ENCODE results near the gene CCDC192.

GRCh38 chr5:127804886-127805426 is 101.8 kb downstream of the CCDC192 start:
- TF ChIP-seq CTCF (IDR thresholded peaks at IDR 0.05) = no peak
- no peak for TF ChIP-seq POLR2AphosphoS5 (IDR thresholded peaks at IDR 0.05)
- no peak for TF ChIP-seq POLR2A (IDR thresholded peaks at IDR 0.05)
